SU-DHL-6 (cell line): ENCODE measurements around the gene PTPRN2.

Source experiments
- H2AFZ ChIP-seq: fragments of 200-600 bp; sonication (generic); 2 replicates; pipeline ENCODE4 v1.6.1; 2014; ENCODE audit warnings: low read depth, mild to moderate bottlenecking, moderate library complexity, mixed read lengths, antibody characterized with exemption, low read length; ENCODE audit not compliant: severe bottlenecking
- H3F3A ChIP-seq: fragments of 200-600 bp; shearing (Covaris generic); 2 replicates; pipeline ENCODE4 v1.6.0; 2016; ENCODE audit warnings: antibody characterized with exemption, mild to moderate bottlenecking; ENCODE audit not compliant: insufficient read depth
- H3K27ac ChIP-seq: fragments of 200-600 bp; sonication (generic); 2 replicates; pipeline ENCODE4 v1.5.1; 2016; ENCODE audit warnings: low read depth, mild to moderate bottlenecking, low read length, moderate library complexity, mixed read lengths
- H3K27me3 ChIP-seq: fragments of 200-600 bp; sonication (generic), shearing (Covaris generic); 2 replicates; pipeline ENCODE4 v1.6.0; 2014; ENCODE audit warnings: mild to moderate bottlenecking, low read length
- H3K36me3 ChIP-seq: fragments of 200-600 bp; sonication (generic); 2 replicates; pipeline ENCODE4 v1.6.1; 2014; ENCODE audit warnings: mild to moderate bottlenecking, low read length, mixed read lengths
- H3K4me2 ChIP-seq: fragments of 300-600, 200-600 bp; shearing (Covaris generic), sonication (generic); 2 replicates; pipeline ENCODE4 v1.6.0; 2014; ENCODE audit warnings: low read length, low read depth, mild to moderate bottlenecking; ENCODE audit not compliant: poor library complexity, severe bottlenecking
- H3K4me3 ChIP-seq: fragments of 200-600 bp; sonication (generic); 2 replicates; pipeline ENCODE4 v1.5.1; 2014; ENCODE audit warnings: antibody characterized with exemption, low read length, mild to moderate bottlenecking, mixed read lengths; ENCODE audit not compliant: insufficient read depth, poor library complexity, severe bottlenecking
- H3K79me2 ChIP-seq: fragments of 200-600 bp; sonication (generic); 2 replicates; pipeline ENCODE4 v1.6.1; 2014; ENCODE audit warnings: mild to moderate bottlenecking, low read length, moderate library complexity; ENCODE audit not compliant: insufficient read depth
- H3K9ac ChIP-seq: fragments of 200-600 bp; sonication (generic); 2 replicates; pipeline ENCODE4 v1.7.0; 2014; ENCODE audit warnings: mild to moderate bottlenecking, low read length
- H3K9me2 ChIP-seq: fragments of 200-600 bp; sonication (generic); replicated peaks from 2 replicates; pipeline ENCODE4 v1.6.1; 2014; ENCODE audit warnings: low read length; ENCODE audit not compliant: insufficient read depth
- H3K9me3 ChIP-seq: fragments of 200-600 bp; sonication (generic); 2 replicates; pipeline ENCODE4 v1.6.1; 2014; ENCODE audit warnings: low read length, mixed read lengths; ENCODE audit not compliant: insufficient read depth
- H4K20me1 ChIP-seq: fragments of 200-600 bp; sonication (generic); 2 replicates; pipeline ENCODE4 v1.6.1; 2014; ENCODE audit warnings: low read depth, mild to moderate bottlenecking, antibody characterized with exemption, low read length, moderate library complexity, mixed read lengths
- EZH2phosphoT487 ChIP-seq: fragments of 200-600 bp; sonication (generic), shearing (Covaris generic); conservative IDR thresholded peaks from 2 replicates; pipeline ENCODE4 v1.6.1; 2018; ENCODE audit warnings: mild to moderate bottlenecking, antibody characterized with exemption, low read length, moderate library complexity, mixed read lengths
- TF ChIP-seq, protein P1 (sequence below): fragments of 200-600 bp; sonication (generic); IDR thresholded peaks from one replicate; pipeline ENCODE4 v1.5.1; 2017; ENCODE audit warnings: antibody characterized with exemption, mild to moderate bottlenecking, low read length, moderate library complexity; ENCODE audit not compliant: insufficient read depth, poor library complexity, severe bottlenecking

The PTPRN2 gene

DNA sequence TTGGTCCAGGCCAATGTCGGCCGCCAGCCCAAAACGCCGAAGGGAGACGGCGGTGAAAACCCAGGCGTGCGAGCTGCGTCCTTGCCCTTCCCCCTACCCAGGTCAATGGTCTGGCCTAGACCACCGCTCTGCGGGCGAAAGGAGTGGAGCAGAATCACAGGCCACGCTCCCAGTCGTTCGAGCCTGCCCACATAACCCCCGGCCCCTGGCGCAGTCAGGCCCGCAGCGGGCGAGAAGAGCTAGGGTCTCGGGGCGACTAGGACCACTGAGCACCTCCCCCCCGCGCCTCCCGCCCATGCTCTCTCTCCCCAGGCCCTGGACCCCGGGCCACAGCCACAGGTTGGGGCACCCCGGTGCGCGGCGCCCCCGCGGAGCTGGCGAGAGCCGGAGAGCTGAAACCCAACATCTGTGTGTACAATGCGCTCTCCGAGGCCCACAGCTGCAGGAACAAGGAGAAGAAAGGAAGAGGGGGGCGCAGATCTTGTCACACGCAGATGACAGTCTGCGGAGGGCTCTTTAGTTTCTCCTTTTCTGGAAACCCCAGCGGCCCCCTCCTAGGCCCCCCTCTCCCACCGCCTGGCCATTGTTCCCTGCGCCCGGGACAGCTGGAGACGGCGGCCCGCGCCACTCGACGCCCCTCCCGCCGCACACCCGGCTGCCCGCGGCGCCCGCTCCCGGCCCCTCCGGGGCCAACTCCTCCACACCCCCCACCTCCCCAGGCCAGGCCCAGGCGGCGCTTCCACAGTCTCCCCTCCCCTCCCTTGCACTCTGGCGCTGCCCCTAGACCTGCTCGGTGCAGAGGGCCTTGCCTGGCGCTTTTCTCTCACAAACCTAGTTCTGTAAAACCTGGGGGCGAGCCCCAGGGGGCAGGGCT, 895.8 kb downstream of the PTPRN2 start:
- Histone ChIP-seq H3K36me3 (no peaks in the 10 kb centered on the region), H3K4me3 (no peak overlapping the region), H3F3A (no peaks in the 10 kb centered on the region), H3K9ac (no peak overlapping the region), H3K27me3 (no peaks in the 10 kb centered on the region), H3K79me2 (no peaks in the 10 kb centered on the region), H3K27ac (no peak overlapping the region), H3K9me3 (no peaks in the 10 kb centered on the region), H2AFZ (no peak overlapping the region), H3K4me2 (no peak overlapping the region), H3K9me2 (no peaks in the 10 kb centered on the region), H4K20me1 (no peaks in the 10 kb centered on the region)
- TF ChIP-seq, protein P1, sequence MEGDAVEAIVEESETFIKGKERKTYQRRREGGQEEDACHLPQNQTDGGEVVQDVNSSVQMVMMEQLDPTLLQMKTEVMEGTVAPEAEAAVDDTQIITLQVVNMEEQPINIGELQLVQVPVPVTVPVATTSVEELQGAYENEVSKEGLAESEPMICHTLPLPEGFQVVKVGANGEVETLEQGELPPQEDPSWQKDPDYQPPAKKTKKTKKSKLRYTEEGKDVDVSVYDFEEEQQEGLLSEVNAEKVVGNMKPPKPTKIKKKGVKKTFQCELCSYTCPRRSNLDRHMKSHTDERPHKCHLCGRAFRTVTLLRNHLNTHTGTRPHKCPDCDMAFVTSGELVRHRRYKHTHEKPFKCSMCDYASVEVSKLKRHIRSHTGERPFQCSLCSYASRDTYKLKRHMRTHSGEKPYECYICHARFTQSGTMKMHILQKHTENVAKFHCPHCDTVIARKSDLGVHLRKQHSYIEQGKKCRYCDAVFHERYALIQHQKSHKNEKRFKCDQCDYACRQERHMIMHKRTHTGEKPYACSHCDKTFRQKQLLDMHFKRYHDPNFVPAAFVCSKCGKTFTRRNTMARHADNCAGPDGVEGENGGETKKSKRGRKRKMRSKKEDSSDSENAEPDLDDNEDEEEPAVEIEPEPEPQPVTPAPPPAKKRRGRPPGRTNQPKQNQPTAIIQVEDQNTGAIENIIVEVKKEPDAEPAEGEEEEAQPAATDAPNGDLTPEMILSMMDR: no peak
- no peak for TF ChIP-seq EZH2phosphoT487

DNA sequence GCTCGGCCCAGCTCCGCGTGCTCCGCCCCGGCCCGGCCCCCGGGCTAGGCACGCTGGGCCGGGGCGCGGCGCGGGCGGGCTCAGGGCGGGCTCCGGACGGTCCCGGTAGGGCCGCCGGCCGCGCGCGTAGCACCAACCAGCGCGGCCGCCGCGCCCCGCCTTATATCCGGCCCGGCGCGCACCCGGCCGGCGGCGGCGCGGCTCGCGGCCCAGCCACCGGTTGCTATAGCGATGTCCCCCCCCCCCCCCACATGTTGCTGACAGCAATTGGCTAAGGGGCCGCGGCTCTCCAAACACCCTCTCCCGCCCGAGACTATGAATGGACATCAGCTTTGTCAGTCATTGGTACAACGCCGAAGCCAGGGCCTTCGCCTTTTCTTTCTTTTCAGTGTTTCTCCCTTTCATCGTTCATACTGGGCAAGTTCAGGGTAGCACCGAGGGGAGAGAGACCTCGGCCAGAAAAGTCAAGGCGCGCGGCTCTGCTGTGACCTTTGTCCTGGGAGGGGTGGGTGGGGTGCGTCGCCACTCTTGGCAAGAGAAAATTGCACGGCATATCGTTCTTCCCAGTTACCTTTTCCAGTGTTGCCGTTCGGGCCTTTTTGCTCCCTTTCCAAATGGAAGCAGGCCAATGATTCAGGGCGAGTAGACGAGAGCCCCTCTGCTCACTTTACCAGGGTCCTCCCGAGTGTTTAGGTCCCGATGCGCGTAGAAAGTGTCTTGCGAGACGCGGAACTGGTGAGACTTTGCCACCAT, 896.6 kb downstream of the PTPRN2 start:
- TF ChIP-seq, protein P1: no peak
- no peak for TF ChIP-seq EZH2phosphoT487
- no peak overlapping the region for H3K4me2 ChIP-seq

DNA sequence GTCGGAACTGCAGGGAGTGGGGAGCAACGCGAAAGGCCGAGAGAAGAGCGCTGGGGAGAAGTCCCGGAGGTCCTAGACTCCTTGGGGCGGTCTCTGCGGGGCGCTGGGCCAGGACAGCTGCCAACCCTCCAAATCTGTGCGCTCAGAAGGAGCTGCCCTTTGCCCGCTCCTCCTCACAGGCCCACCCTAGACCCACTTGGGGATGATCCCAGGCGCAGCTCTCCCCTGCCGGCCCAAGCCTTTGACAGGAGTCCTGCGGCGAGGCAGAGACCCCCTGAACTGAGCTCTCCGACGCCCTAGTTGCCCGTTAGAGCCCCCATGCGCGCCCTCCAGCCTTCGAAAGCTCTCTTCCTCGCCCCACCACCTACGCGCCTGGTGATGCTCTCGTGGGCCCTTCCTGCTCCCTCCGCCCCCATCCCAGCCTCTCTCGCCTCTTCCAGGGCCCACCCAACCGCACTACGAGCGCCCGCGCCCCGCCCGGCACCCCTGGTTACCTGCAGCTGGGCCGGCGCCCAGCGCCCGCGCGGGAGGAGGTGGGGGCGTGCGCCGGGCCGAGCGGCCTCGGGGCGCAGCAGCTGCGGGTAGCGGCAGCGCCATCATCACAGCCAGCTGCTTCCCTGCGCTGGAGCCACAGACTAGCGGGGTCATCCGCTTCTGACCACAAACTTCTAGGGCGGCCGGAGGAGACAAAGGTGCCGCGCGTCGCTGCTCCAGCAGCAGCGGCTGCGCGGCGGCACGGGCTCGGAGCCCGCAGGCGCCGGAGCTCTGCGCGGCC, 897.4 kb downstream of the PTPRN2 start:
- H3K27ac ChIP-seq: no peak overlapping the region
- no peaks in the 10 kb centered on the region for H3F3A ChIP-seq
- H3K27me3 ChIP-seq: no peaks in the 10 kb centered on the region
- H2AFZ ChIP-seq: no peak overlapping the region
- no peak overlapping the region for H3K9ac ChIP-seq
- H4K20me1 ChIP-seq: no peaks in the 10 kb centered on the region
- H3K4me2 ChIP-seq: no peak overlapping the region
- no peak overlapping the region for H3K4me3 ChIP-seq
- H3K36me3 ChIP-seq: no peaks in the 10 kb centered on the region
- no peak for TF ChIP-seq EZH2phosphoT487
- TF ChIP-seq, protein P1: no peak
- no peaks in the 10 kb centered on the region for H3K9me3 ChIP-seq
- H3K79me2 ChIP-seq: no peaks in the 10 kb centered on the region
- no peaks in the 10 kb centered on the region for H3K9me2 ChIP-seq

More for the DNA sequence above, 896.6 kb downstream of the PTPRN2 start:
- no peak overlapping the region for H3K9ac ChIP-seq
- H3K9me3 ChIP-seq: no peaks in the 10 kb centered on the region
- H3K27me3 ChIP-seq: no peaks in the 10 kb centered on the region
- H3K36me3 ChIP-seq: no peaks in the 10 kb centered on the region
- H3K9me2 ChIP-seq: no peaks in the 10 kb centered on the region
- H4K20me1 ChIP-seq: no peaks in the 10 kb centered on the region
- no peak overlapping the region for H2AFZ ChIP-seq
- no peaks in the 10 kb centered on the region for H3K79me2 ChIP-seq
- no peak overlapping the region for H3K27ac ChIP-seq
- no peak overlapping the region for H3K4me3 ChIP-seq
- H3F3A ChIP-seq: no peaks in the 10 kb centered on the region
